Renal cortical epithelial cell (primary cell): ENCODE measurements around the gene CISTR. TPM values are rescaled to one million over a fixed set of nuclear protein-coding genes. Genes with fewer than 3 reads are reported as not detected.
"Not testable (repeated sequence)": the region's sequence is repeated elsewhere in the genome, so short reads cannot be mapped to it uniquely, and the experiment has no call there.

Experiments used
- DNase-seq: peaks from one replicate; pipeline ENCODE4 v3.0.0-alpha.2; 2011; ENCODE audit warnings: low read depth
- total RNA-seq: library from RNA; depleted of rRNA; stranded (reverse); fragments of >200 nt; gene quantifications from 2 replicates; pipeline ENCODE4 v1.2.3, GENCODE V29; 2014

CISTR gene
- total RNA-seq, 1 donor from 2014 or later, result not detected

DNA sequence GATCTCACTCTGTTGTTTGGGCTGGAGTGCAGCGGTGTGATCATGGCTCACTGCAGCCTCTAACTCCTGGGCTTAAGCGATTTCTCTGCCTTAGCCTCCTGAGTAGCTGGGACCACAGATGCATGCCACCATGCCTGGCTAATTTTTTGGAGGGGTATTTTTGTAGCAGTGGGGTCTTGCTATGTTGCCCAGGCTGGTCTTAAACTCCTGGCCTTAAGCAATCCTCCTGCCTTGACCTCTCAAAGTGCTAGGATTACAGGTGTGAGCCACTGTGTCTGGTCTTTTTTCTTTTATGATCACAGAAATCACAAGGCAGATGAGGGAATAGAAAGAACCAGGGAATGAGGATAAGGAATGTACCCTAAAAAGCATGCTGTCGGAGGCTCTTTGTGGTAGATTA, 11.0 kb upstream of the CISTR start:
- not testable (repeated sequence) for DNase-seq

DNA sequence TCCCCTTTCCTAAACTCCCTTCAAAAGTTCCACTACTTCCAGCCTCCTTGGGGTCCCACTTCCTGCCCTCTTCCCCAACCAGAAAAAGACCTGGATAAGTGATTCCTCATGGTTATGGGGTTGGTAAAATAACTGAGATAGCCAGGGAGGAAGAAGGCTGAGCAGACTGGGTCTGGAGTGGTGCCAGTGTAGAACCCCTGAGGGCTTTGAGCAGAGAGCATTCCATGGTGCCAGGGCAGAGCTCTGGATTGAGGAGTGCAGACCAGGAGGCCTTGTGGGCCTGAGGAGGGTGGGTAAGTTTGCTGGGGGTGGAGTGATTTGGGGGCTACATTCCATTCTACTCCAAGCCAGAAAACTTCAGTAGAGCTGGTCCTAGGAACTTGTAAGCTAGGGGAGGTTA, 9.5 kb upstream of the CISTR start:
- DNase-seq, result no peak

DNA sequence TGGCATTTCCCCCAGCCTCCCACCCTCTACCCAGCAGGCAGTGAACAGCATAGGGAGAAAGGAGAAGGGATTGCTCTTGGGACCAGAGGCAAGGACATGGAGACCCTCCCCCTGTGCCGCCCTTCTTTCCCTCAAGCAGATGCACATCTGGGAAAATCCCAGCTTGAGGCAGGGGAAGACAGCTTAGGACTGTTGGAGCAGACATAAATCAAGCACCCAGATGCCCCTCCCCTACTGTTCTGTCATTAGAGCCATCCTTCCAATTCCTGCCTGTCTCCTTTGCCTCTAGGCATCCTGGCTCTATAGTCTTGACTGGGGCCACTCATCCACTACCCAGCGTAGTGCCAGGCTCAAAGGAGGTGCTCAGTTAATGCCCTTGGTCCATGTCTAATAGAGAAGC, 7.5 kb upstream of the CISTR start:
- DNase-seq, result no peak

DNA sequence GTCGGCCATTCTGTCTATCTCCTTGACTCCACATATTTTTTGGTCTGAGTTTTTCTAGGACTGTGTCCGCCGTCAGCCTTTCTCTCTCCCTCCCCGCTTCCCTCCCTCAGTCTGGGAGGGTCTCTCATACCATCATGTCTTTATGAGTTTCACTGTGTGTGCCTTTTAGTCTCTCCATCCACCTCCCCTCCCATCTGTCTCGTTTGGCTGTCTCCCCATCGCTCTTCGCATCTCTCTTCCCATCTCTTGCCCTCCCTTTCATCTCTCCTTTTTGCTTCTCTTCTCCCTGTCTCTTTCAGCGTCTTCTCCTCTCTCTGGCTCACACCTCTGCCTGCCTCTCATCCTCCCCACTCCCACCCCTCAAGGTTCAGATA, 6.9 kb upstream of the CISTR start:
- DNase-seq, result no peak

DNA sequence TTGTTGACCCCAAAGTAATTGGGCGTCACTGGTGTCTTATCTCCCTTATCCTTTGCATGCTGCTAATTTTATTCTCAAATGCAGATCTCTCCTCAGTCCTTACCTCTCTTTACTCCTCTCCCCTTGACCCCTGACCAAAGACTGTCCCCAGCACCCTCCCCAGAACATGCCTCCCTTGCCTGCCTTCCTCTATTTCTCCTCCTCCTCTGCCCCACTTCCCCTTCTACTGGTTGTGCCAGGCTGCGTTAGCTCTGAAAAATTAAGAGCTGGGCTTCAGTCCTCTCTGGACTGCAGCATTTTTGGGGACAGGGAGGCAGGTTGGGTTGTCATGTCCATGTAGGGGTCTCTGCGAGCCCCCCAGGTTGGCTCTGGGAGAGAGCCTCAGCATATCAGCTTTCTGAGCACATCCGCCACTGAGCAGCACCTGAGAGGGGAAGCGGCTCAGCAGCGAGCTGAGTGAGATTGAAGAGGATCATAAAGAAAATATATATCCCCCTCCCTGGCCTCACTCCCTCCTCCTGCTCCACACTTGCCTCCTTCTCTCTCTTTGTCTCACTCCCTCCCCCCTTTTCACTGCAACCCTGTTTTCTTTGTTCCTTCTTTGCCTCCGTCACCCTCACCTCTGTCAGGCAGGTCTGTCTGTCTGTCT, 6.4 kb upstream of the CISTR start:
- no peak for DNase-seq

DNA sequence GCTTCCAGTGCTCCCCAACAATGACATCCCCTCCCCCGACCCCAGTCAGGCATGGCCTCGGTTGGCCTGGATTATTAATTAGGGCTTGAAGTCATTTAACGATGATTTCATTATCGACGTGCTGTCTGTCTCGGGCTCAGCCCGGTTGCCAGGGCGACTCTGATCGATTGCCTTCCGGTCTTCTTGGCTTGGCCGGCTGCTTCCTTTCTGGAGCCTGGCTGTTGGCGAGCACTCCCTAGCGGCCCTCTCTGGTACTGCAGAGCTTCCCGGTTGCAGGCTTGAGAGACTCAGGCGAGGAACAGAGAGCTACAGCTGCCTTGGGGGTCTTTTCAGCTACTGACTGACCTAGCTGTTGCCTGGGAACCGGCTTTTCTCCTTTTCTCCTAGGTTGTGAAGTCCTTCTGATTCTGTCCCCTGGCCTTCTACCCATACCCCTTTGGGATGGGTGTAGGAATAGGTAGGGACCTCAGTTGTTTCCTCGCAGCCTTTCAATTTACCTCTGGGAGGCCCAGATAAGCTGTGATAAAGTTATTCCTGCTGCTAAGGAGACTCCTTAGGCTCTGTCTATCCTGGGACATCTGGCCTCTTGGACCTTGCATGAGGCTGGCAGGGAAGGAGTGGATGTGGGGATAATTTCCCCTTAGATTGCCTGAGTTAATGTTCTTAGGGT, 5.5 kb upstream of the CISTR start:
- DNase-seq, result peak; percentile 52

DNA sequence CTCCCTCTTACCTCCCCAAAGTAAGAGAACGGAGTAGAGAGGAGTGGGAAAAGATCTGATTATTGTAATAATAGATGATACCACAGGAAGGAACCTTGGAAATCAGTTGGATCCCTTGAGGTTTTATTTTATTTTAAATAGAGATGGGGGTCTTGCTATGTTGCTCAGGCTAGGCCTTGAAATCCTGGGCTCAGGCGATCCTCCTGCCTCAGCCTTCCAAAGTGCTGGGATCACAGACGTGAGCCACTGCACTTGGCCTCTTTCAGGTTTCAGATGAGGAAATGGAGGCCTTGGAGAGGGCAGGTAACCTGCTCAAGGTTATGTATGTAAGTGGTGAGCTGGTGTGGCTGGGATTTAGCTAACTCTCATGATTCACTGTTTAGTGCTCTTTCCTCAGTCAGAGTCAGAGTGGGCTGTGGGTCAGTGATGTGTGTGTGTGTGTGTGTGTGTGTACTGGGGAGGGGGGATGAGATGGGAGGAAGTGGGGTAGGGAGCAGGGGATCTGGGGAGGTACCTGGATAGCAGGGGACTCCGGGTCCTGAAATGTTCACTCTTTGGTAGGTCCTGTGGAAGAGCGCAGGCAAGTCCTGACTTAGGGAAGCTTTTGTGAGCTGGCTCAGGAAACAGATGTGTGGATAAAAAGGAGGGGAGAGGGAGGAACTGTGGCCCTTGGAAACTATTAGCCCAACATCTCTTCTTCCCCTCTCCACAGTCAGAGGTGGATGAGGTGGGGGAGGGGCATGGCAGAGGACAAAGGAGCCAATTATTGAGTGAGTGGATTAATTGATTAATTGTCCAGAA, 4.7 kb upstream of the CISTR start:
- no peak for DNase-seq

DNA sequence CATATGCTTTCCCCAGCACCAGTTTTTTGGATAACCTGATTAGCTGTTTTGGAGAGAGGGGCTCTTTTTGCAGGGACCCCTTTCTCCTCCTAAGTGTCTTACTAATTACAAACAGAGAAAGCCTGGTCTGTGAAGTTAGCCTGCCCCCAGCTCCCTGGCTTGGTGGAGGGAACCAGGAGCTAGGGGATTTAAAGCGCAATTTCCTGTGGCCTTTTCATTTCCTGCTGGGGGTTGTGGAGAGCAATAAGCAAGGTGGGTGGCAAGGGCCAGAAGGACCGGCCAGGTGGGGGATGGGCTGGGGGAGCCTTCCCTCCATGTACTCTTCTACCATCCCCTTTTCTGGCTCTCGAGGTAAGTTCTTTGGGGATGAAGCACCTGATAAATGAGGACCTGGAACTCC, 4.1 kb upstream of the CISTR start:
- DNase-seq, result no peak

DNA sequence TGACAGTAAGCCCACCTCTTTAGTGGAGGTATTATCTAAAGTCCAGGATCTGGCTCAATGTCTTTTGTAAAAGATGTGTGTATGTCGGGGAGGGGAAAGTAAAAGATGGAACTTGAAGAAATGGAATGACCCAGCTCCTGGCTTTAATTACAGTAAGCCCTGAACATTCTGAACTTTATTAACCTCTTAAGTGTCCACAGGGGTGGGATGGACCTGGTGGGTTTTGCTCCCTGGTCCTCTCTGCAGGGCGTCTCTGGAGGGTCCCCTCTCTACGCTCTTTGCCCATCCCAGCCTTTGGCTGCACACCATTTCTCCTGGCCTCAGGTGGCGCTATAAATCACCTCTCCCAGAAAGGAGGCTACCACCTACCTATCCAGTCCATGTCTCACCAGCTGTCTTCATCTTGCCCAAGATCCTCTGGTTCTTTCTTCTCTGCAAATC, 3.7 kb upstream of the CISTR start:
- DNase-seq, result no peak

DNA sequence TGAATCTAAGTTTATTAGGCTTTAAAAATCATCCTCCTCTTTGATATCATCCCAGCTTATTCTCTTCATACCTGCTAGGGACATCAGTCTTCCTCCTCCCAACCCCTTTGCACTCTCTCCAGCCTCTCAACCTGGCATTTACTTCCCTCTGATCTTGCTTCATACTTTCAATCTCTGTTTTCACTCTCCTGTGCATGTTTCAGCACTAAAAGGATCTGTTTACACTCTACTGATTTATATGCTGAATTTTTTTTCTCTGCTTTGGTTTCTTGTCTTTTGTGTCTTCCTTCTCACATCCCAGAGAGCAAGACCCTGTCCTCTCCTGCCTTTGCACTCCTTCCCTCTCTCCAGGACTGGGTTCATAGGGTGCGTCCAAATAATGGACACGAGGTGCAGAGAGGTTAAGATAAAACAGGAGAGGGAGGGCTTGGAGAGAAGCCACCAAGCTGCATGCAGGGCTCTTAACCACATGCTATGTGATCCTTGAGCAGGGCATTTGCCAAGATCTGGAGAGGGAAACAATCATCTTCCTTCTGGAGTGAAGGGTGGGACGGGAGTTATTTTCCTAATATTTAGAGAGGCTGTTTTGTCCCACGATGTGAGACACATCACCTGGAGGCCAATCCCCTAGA, 3.0 kb upstream of the CISTR start:
- DNase-seq, result peak; percentile 26

DNA sequence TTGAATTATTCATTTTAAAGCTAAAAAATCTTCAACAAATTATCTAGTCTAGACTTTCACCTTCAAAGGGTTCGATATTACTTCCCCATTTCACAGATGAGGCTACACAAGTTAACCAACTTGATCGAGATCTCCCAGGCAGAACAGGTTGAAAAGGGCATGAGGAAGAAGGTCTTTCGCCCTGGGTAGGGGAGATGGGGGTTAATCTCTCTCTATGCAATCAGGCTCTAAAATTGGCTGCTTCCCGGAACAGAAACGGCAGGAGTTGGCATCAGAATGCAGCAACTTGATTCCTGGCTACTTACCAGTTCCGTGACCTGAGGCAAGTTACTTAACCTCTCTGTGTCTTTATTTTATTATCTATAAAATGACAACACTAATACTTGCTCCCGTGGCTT, 2.4 kb upstream of the CISTR start:
- no peak for DNase-seq

DNA sequence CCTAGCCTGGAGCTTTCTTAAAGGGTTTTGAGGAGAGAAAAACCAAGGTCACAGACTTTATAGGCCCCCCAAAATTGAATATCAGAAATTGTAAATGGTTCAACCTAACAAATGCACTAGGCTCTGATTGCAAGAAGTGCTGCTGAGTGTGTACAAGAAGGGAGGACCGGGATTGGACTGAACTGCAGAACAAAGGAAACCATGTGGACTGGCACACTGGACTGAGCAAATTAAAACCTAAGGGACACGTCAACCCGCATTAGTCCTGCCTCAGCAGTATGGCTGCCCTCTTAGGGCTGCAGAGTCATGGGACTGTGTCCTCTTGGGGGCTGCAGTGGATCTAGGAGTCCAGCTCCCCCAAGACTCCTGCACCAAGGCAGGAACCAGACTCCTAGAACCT, 842 bp upstream of the CISTR start:
- DNase-seq, result no peak

DNA sequence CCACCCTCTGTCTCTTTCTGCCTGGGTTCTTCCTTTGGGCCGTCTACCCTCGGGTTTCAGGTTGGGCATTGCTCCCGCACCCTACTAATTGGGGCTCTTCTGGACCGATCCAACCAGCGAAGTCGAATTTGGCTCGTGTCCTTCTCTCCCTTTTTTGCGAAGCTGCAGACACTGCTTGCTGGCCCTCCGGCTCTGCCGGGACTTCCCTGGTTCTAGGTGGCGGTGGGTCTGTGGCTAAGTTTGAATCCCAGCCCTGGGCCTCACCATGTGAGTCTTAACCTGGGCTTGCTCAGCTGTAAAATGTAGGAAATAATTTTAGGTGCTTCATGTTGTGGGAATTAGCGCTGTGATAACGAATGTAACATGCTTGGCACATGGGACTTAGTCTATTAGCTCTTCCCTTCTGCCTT, 418 bp upstream of the CISTR start:
- DNase-seq, result no peak

DNA sequence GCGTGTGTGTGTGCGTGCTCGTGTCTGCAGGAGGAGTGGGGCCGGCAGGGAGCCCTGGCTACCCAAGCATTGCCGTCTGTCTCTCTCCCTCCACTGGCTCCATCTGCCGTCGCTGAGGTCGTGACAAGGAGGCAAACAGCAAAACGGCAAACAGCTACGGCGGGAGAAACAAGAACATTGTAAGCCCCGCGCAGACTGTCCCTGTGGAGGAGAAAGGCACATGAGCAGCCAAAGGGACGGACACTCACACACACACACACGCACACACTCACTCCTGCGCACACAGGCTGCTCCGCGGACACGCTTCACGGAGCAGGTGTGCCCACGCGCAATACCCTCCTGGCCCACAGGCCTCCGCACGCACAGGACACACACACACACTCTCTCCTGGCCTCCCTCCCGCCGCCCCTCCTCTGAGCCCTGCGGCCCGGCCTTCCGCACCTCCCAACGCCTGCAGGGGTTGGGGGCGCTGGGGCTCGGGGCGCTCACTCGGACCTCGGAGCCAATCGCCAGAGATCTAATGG, 905 bp downstream of the CISTR start:
- DNase-seq, result peak; percentile 41

DNA sequence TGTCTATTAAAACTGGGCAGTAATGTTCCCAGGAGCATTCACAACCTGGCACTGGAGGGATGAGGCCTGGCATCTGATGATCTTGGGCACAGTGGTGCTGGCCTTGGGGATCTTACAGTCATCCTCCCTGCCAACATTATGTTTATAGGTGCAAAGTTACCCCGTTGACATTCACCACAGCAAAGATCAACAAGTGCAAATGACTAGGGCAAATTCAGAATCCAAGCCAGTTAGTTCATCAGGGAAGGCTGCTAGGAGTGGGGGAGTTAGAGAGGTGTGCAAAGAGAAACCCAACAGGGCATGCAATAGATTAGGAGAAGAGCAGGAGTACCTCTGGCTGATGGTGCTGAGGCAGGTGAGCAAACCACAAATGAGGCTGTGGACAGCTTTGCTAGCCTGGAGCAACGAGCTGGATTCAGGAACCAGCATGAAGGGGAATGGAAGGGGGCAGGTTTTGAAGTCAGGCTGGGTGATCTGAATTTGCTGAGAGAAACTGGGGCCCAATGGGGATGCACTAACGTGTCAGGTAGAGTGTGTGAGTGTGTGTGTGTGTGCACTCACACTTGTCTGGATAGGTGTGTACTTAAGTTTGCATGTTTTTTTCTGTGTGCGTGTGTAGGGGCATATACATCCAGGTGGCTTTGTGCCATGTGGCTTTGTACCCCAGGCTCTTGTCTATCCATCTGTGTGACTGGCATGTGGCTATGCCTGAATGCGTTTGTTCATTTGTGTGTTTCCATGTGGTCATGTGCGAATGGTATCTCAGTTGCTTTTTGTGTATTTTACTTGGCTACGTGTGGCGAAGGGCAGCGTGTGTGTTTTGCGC, 1.6 kb downstream of the CISTR start:
- DNase-seq, result no peak

DNA sequence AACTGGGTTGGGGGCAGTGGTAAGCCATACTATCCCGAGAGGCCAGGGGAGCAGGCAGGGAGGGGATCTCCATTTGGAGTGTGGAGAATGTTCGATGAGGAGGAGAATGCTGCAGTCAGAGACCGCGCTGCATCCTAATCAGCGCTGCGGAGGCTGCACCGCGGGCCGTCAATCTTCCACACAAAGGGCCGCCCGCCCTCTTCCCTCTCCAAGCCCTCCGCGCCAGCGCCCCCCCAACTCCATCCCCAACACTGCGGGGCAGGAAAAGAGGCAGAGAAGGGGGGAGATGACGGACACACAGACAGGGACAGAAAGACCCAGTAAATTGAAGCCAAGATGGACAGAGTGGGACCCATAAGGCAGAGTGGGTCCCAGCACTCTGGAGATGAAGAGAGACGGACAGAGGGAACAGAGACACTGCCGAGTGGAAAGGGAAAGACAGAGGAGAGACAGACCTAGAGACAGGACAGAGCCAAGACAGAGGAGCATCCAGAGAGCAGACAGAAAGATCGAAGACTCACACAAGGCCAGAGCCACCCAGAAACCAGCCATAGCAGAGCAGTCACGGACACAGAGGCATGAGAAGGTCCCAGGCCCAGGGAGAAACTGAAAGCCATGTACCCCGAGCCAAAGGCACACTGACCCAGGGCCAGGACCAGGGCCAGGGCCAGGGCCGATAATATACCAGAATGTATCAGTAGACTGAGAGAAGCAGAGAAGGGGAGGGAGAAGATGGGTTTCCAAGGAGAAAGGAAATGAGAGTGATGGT, 3.5 kb downstream of the CISTR start:
- DNase-seq, result no peak

DNA sequence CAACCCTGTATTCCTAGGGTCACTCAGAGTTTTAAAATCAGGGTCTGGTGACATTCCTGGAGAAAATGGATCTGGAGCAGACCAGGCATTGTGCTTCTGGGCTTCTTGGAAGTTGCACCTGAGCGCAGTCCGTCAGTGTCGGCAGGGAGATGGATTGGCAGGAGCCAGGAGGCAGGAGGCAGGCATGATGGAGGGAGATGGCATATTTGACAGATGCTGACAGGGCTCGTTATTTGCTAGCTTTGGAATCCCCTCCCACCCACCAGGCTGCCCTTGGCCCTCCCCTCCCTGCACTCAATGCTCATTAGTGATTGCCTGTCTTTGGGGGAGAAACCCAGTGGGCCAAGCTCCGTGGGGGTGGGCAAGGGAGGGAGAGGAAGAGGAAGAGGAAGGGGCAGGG, 4.7 kb downstream of the CISTR start:
- DNase-seq, result no peak

DNA sequence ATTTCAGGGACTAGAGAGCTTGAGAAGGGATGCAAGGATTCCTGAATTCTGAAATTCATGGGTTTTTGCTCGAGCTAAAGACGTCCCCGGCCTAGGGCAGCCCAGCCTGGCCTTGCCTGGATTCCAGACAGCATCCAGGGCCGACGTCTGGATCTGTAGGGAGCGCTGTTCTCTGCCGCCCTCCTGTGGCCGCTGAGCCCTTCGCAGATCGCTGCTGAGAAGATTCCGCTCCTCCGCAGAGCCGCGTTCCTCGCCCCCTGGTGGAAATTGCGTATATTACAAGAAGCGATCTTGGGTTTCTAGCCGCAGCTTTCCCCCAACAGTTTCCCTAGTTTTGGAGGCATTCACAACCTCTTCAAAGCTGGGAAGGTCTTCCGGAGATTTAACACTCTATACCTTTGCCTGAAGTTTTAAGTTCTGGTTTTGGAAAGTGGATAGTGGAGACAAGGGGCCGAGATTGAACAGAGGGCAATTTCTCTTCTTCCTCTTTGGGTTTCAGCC, 5.1 kb downstream of the CISTR start:
- peak; percentile 80 for DNase-seq

DNA sequence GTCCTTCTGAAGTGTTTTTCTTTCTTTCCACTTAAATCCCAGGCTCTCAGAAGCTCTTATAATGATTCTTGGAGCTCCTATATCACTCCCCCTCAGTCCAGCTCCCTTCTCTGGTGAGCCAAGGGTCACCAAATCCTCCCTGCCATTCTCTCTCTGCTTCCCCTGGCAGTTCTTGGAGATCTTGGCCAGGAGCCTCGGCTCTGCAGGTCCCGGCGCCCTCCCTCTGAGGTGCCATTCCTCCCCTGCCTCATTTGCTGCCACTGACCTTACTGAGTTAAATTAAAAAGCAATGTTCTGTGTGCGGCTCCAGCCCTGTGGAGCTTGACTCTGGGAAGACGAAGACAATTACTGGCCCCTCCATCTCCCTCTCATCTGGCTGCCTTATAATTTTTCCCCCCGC, 7.0 kb downstream of the CISTR start:
- DNase-seq, result no peak

DNA sequence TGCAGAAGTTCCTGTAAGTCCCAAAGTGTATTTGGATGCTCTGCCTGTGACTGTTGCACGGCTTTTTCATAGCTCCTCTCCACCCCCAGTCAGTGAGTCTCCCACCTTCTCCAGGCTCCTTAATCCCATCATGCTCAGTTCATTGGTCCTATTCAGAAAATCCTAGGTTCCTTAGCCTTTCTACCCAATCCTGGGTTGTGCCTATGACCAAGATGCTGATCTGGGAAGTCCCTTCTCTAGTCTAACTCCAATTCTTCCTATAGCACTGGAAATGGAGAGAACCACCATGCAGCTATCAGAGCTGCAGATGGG, 7.7 kb downstream of the CISTR start:
- no peak for DNase-seq
